ENCODE data around the gene FIG4.
"Not testable (repeated sequence)": the region's sequence is repeated elsewhere in the genome, so short reads cannot be mapped to it uniquely, and the experiment has no call there.

The FIG4 gene

GRCh38 chr6:109722011-109722410 is 30.9 kb downstream of the FIG4 start:
- Histone ChIP-seq H3K4me3 (ENCODE audit: low read depth, low read length) (no peak overlapping the region), H3K9me3 (ENCODE audit: control insufficient read depth, insufficient read depth, low read depth, low read length) (no peaks in the 10 kb centered on the region), H3K27ac (ENCODE audit: low read depth, low read length) (no peak overlapping the region), H3K36me3 (ENCODE audit: control insufficient read depth, insufficient read depth, low read length) (no peaks in the 10 kb centered on the region; the same call in 1 of the 2 replicates), H3K27me3 (ENCODE audit: control insufficient read depth, insufficient read depth, low read length) (no peaks in the 10 kb centered on the region), H3K4me1 (ENCODE audit: control insufficient read depth, insufficient read depth, low read length) (0 out of 2 replicates have a peak, but pooled peaks cover 5% of the 10 kb centered on the region), H3K9ac (ENCODE audit: low read length) (no peak overlapping the region)

- no peaks in the 10 kb centered on the region for H3K9me3 ChIP-seq (ENCODE audit: control insufficient read depth, insufficient read depth, low read depth, low read length)
- 0 out of 2 replicates have a peak, but pooled peaks cover 5% of the 10 kb centered on the region for H3K4me1 ChIP-seq (ENCODE audit: control insufficient read depth, insufficient read depth, low read length)
- no peaks in the 10 kb centered on the region for H3K27me3 ChIP-seq (ENCODE audit: control insufficient read depth, insufficient read depth, low read length)
- H3K9ac ChIP-seq (ENCODE audit: low read length) = no peak overlapping the region
- no peak overlapping the region for H3K4me3 ChIP-seq (ENCODE audit: low read depth, low read length)
- H3K27ac ChIP-seq (ENCODE audit: low read depth, low read length) = no peak overlapping the region
- H3K36me3 ChIP-seq (ENCODE audit: control insufficient read depth, insufficient read depth, low read length) = no peaks in the 10 kb centered on the region; the same call in 1 of the 2 replicates
Measured at GRCh38 chr6:109722564-109723254, 31.6 kb downstream of the FIG4 start.

DNA sequence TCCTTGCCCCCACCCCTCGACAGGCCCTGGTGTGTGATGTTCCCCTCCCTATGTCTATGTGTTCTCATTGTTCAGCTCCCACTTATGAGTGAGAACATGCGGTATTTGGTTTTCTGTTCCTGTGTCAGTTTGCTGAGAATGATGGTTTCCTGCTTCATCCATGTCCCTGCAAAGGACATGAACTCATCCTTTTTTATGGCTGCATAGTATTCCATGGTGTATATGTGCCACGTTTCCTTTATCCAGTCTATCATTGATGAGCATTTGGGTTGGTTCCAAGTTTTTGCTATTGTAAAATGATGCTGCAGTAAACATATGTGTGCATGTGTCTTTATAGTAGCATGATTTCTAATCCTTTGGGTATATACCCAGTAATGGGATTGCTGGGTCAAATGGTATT is 34.2 kb downstream of the FIG4 start:
- not testable (repeated sequence) for H3K9me3 ChIP-seq (ENCODE audit: control insufficient read depth, insufficient read depth, low read depth, low read length); H3K36me3 ChIP-seq (ENCODE audit: control insufficient read depth, insufficient read depth, low read length); H3K27ac ChIP-seq (ENCODE audit: low read depth, low read length); H3K4me1 ChIP-seq (ENCODE audit: control insufficient read depth, insufficient read depth, low read length); H3K4me3 ChIP-seq (ENCODE audit: low read depth, low read length); H3K9ac ChIP-seq (ENCODE audit: low read length); H3K27me3 ChIP-seq (ENCODE audit: control insufficient read depth, insufficient read depth, low read length)

DNA sequence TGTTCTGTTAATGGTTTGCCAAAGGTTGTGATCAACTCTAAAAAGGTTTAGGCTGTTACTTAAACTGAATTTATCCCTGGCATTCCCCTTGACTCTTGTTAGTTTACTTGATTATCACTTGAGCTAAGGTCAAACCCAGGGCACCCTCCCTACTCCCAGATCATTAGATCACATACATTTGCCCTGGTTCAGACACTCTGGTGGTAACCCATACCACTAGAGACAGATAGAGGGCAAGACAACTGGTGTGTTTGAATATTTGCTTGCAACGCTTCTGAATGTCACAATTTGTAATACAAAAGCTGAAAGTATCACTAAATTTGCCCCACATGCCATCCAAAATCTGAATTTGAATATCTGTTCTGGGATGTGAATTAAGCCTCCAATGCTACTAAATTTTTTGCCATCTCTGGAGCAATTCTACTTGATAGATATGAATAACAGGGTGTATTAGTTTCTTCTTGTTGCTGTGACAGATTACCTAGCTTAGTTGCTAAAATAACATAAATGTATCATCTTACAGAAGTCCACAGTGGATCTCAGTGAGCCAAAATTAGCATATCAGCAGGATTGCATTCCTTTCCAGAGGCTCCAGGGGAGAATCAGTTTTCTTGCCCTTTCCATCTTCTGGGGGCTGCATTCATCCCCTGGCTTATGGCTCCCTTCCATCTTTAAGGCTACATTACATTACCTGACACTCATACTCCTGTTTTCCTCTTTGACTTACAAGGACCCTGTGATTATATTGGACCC is 45.4 kb downstream of the FIG4 start:
- no peaks in the 10 kb centered on the region for H3K27me3 ChIP-seq (ENCODE audit: control insufficient read depth, insufficient read depth, low read length)
- H3K4me1 ChIP-seq (ENCODE audit: control insufficient read depth, insufficient read depth, low read length) = peaks cover 19% of the 10 kb centered on the region
- H3K4me3 ChIP-seq (ENCODE audit: low read depth, low read length) = no peak overlapping the region; the same call in 1 of the 2 replicates
- H3K9ac ChIP-seq (ENCODE audit: low read length) = no peak overlapping the region
- peaks cover 12% of the 10 kb centered on the region for H3K36me3 ChIP-seq (ENCODE audit: control insufficient read depth, insufficient read depth, low read length)
- peak overlapping the region; percentile 52; the same call in 1 of the 2 replicates for H3K27ac ChIP-seq (ENCODE audit: low read depth, low read length)
- H3K9me3 ChIP-seq (ENCODE audit: control insufficient read depth, insufficient read depth, low read depth, low read length) = no peaks in the 10 kb centered on the region

- Histone ChIP-seq H3K4me1 (ENCODE audit: control insufficient read depth, insufficient read depth, low read length) (peaks cover 19% of the 10 kb centered on the region), H3K27ac (ENCODE audit: low read depth, low read length) (no peak overlapping the region), H3K36me3 (ENCODE audit: control insufficient read depth, insufficient read depth, low read length) (peaks cover 12% of the 10 kb centered on the region), H3K9ac (ENCODE audit: low read length) (no peak overlapping the region), H3K4me3 (ENCODE audit: low read depth, low read length) (no peak overlapping the region), H3K9me3 (ENCODE audit: control insufficient read depth, insufficient read depth, low read depth, low read length) (no peaks in the 10 kb centered on the region), H3K27me3 (ENCODE audit: control insufficient read depth, insufficient read depth, low read length) (no peaks in the 10 kb centered on the region)
Measured at GRCh38 chr6:109738255-109738654, 47.2 kb downstream of the FIG4 start.

GRCh38 chr6:109738667-109739066 is 47.6 kb downstream of the FIG4 start:
- Histone ChIP-seq H3K4me1 (ENCODE audit: control insufficient read depth, insufficient read depth, low read length) (peaks cover 19% of the 10 kb centered on the region), H3K27ac (ENCODE audit: low read depth, low read length) (no peak overlapping the region), H3K9ac (ENCODE audit: low read length) (no peak overlapping the region), H3K4me3 (ENCODE audit: low read depth, low read length) (no peak overlapping the region), H3K9me3 (ENCODE audit: control insufficient read depth, insufficient read depth, low read depth, low read length) (no peaks in the 10 kb centered on the region), H3K27me3 (ENCODE audit: control insufficient read depth, insufficient read depth, low read length) (no peaks in the 10 kb centered on the region), H3K36me3 (ENCODE audit: control insufficient read depth, insufficient read depth, low read length) (peaks cover 14% of the 10 kb centered on the region)

GRCh38 chr6:109739686-109740085 is 48.6 kb downstream of the FIG4 start:
- no peak overlapping the region for H3K4me3 ChIP-seq (ENCODE audit: low read depth, low read length)
- H3K27me3 ChIP-seq (ENCODE audit: control insufficient read depth, insufficient read depth, low read length) = no peaks in the 10 kb centered on the region
- H3K9me3 ChIP-seq (ENCODE audit: control insufficient read depth, insufficient read depth, low read depth, low read length) = no peaks in the 10 kb centered on the region
- no peak overlapping the region for H3K9ac ChIP-seq (ENCODE audit: low read length)
- peaks cover 19% of the 10 kb centered on the region for H3K4me1 ChIP-seq (ENCODE audit: control insufficient read depth, insufficient read depth, low read length)
- H3K27ac ChIP-seq (ENCODE audit: low read depth, low read length) = no peak overlapping the region
- H3K36me3 ChIP-seq (ENCODE audit: control insufficient read depth, insufficient read depth, low read length) = peaks cover 17% of the 10 kb centered on the region

DNA sequence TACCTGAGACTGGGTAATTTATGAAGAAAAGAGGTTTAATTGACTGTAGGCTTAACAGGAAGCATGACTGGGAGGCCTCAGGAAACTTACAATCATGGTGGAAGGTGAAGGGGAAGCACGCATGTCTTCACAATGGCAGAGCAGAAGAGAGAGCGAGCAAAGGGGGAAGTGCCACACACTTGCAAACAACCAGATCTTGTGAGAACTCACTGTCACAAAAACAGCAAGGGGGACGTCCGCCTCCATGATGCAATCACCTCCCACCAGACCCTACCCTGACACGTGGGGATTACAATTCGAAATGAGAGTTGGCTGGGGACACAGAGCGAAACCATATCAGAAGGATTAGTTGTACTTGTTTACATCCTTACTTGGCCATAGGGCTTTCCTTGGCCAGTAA is 49.7 kb downstream of the FIG4 start:
- H3K4me1 ChIP-seq (ENCODE audit: control insufficient read depth, insufficient read depth, low read length) = peaks cover 16% of the 10 kb centered on the region
- no peak overlapping the region for H3K9ac ChIP-seq (ENCODE audit: low read length)
- H3K36me3 ChIP-seq (ENCODE audit: control insufficient read depth, insufficient read depth, low read length) = peaks cover 14% of the 10 kb centered on the region
- H3K9me3 ChIP-seq (ENCODE audit: control insufficient read depth, insufficient read depth, low read depth, low read length) = no peaks in the 10 kb centered on the region
- H3K27ac ChIP-seq (ENCODE audit: low read depth, low read length) = no peak overlapping the region
- no peak overlapping the region for H3K4me3 ChIP-seq (ENCODE audit: low read depth, low read length)
- H3K27me3 ChIP-seq (ENCODE audit: control insufficient read depth, insufficient read depth, low read length) = no peaks in the 10 kb centered on the region

DNA sequence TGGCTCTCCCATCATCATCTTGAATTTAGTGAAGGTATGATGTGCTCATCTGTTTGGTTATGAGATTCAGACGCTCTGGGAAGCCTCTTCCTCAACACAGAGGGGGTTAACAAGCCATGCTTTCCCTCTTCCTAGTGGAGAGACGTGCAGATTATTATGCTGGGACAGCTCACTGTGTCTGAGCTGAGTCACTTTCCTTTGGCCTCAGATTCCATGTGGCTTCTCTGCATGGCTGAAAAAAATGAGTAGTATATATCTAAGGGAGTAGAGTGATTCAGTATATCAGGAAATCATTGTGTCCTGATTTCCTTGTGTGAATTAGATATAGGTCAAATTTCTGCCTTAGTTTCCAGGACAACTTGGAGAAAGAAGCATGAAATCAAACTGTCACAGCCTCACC is 52.6 kb downstream of the FIG4 start:
- no peak overlapping the region for H3K4me3 ChIP-seq (ENCODE audit: low read depth, low read length)
- no peaks in the 10 kb centered on the region for H3K4me1 ChIP-seq (ENCODE audit: control insufficient read depth, insufficient read depth, low read length)
- peaks cover 17% of the 10 kb centered on the region for H3K36me3 ChIP-seq (ENCODE audit: control insufficient read depth, insufficient read depth, low read length)
- H3K9me3 ChIP-seq (ENCODE audit: control insufficient read depth, insufficient read depth, low read depth, low read length) = no peaks in the 10 kb centered on the region
- H3K9ac ChIP-seq (ENCODE audit: low read length) = no peak overlapping the region
- no peak overlapping the region for H3K27ac ChIP-seq (ENCODE audit: low read depth, low read length)
- no peaks in the 10 kb centered on the region for H3K27me3 ChIP-seq (ENCODE audit: control insufficient read depth, insufficient read depth, low read length)

DNA sequence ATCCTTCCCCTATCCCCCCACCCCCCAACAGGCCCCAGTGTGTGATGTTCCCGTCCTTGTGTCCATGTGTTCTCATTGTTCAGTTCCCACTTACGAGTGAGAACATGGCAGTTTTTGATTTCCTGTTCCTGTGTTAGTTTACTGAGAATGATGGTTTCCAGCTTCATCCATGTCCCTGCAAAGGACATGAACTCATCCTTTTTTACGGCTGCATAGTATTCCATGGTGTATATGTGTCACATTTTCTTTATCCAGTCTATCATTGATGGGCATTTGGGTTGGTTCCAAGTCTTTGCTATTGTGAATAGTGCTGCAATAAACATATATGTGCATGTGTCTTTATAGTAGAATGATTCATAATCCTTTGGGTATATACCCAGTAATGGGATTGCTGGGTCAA is 53.7 kb downstream of the FIG4 start:
- not testable (repeated sequence) for H3K9me3 ChIP-seq (ENCODE audit: control insufficient read depth, insufficient read depth, low read depth, low read length); H3K4me1 ChIP-seq (ENCODE audit: control insufficient read depth, insufficient read depth, low read length); H3K4me3 ChIP-seq (ENCODE audit: low read depth, low read length); H3K27ac ChIP-seq (ENCODE audit: low read depth, low read length); H3K9ac ChIP-seq (ENCODE audit: low read length); H3K27me3 ChIP-seq (ENCODE audit: control insufficient read depth, insufficient read depth, low read length)
- peaks cover 17% of the 10 kb centered on the region for H3K36me3 ChIP-seq (ENCODE audit: control insufficient read depth, insufficient read depth, low read length)

GRCh38 chr6:109747221-109747620 is 56.1 kb downstream of the FIG4 start:
- Histone ChIP-seq H3K36me3 (ENCODE audit: control insufficient read depth, insufficient read depth, low read length) (peaks cover 8% of the 10 kb centered on the region), H3K9ac (ENCODE audit: low read length) (no peak overlapping the region), H3K27ac (ENCODE audit: low read depth, low read length) (no peak overlapping the region), H3K4me3 (ENCODE audit: low read depth, low read length) (no peak overlapping the region), H3K9me3 (ENCODE audit: control insufficient read depth, insufficient read depth, low read depth, low read length) (no peaks in the 10 kb centered on the region), H3K27me3 (ENCODE audit: control insufficient read depth, insufficient read depth, low read length) (no peaks in the 10 kb centered on the region), H3K4me1 (ENCODE audit: control insufficient read depth, insufficient read depth, low read length) (no peaks in the 10 kb centered on the region)

All from HUES6 (cell line).